Activated B cell treated with CpG ODN at 0.5 μM for 24 hours (primary cell): Measurements from ENCODE around the gene HRH4. TPM values are rescaled to one million over a fixed set of nuclear protein-coding genes. Genes with fewer than 3 reads are reported as not detected.

ENCODE experiments used
- ATAC-seq: fragments of 200-7000 bp; cut with Tn5 transposase; one replicate; pipeline ENCODE4 v1.10.0; 2021; ENCODE audit warnings: low read depth, mild to moderate bottlenecking, moderate library complexity
- CTCF ChIA-PET: fragments of 350-600 bp; sonication (Branson Sonifier 250); formaldehyde crosslinking; loops from one replicate; lab custom pipeline; 2021; ENCODE audit warnings: antibody characterized with exemption; lab: Charles Lee
- POLR2A ChIA-PET: fragments of 350-600 bp; sonication (Branson Sonifier 250); formaldehyde crosslinking; loops from one replicate; lab custom pipeline; 2021; ENCODE audit warnings: antibody characterized with exemption; lab: Charles Lee
- DNase-seq: peaks from one replicate; pipeline ENCODE4 v3.0.0; 2022
- H3K27ac Mint-ChIP-seq: one replicate; pipeline ENCODE4 v1.8.0; 2020; ENCODE audit warnings: mixed read lengths
- H3K27me3 Mint-ChIP-seq: one replicate; pipeline ENCODE4 v1.8.0; 2021; ENCODE audit warnings: mixed read lengths
- H3K36me3 Mint-ChIP-seq: one replicate; pipeline ENCODE4 v1.8.0; 2021; ENCODE audit warnings: low read depth, mixed read lengths
- H3K4me1 Mint-ChIP-seq: one replicate; pipeline ENCODE4 v1.8.0; 2021; ENCODE audit warnings: mixed read lengths
- H3K4me3 Mint-ChIP-seq: one replicate; pipeline ENCODE4 v1.8.0; 2020; ENCODE audit warnings: mild to moderate bottlenecking, mixed read lengths
- H3K9me3 Mint-ChIP-seq: one replicate; pipeline ENCODE4 v1.8.0; 2020; ENCODE audit warnings: mixed read lengths
- CTCF ChIP-seq: fragments of 200-600 bp; IDR thresholded peaks from one replicate; pipeline ENCODE4 v1.8.0; 2022; ENCODE audit warnings: antibody characterized with exemption, mild to moderate bottlenecking
- intact Hi-C: fragments of 100-400 bp; cut with micrococcal nuclease; formaldehyde crosslinking; loops from one replicate; pipeline ENCODE4 v1.15.1; 2024
- total RNA-seq: library from RNA; stranded (reverse); gene quantifications from 2 replicates; pipeline ENCODE4 v1.2.3, GENCODE V29; 2022

Gene HRH4
- total RNA-seq, 1 donor from 2014 or later: not detected

DNA sequence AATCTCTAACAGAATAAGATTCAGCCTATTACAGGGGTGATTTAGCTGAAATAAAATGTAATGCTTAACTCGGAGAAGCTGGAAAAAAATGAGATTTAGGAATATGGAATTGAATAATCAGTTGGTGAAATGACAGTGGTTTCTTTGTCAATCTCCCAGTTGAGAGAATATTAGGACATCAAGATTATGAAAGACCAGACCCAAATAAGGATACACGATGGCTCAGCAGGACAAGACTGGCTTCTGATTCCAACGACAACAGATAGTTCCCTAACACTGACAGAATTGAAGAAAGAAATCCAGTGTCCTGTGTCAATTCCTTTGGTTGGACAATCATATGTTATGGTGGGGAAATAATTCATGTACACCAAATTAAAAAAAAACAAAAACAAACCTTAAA lies 55.8 kb downstream of the HRH4 start:
- ChIA-PET POLR2A (no interaction called here), CTCF (no interaction called here)
- Mint-ChIP-seq H3K9me3 (no peaks in the 10 kb centered on the region), H3K4me3 (no peak overlapping the region), H3K27ac (no peak overlapping the region), H3K36me3 (no peaks in the 10 kb centered on the region), H3K4me1 (no peaks in the 10 kb centered on the region), H3K27me3 (no peaks in the 10 kb centered on the region)
- DNase-seq: no peak
- ATAC-seq: no peak
- intact Hi-C loops: no loop called here
- TF ChIP-seq CTCF: no peak

GRCh38 chr18:24517554-24517953 lies 57.1 kb downstream of the HRH4 start:
- H3K27me3 Mint-ChIP-seq: no peaks in the 10 kb centered on the region
- ATAC-seq: no peak
- H3K9me3 Mint-ChIP-seq: no peaks in the 10 kb centered on the region
- no peaks in the 10 kb centered on the region for H3K36me3 Mint-ChIP-seq
- DNase-seq: no peak
- no peak for TF ChIP-seq CTCF
- no peak overlapping the region for H3K27ac Mint-ChIP-seq
- intact Hi-C loops: no loop called here
- no peak overlapping the region for H3K4me3 Mint-ChIP-seq
- H3K4me1 Mint-ChIP-seq: no peaks in the 10 kb centered on the region
- ChIA-PET POLR2A (no interaction called here), CTCF (interaction anchor here (0.7 kb wide), 1 partner anchor 232 kb away, joined by 3 read pairs; no protein-coding TSS in a partner anchor)

DNA sequence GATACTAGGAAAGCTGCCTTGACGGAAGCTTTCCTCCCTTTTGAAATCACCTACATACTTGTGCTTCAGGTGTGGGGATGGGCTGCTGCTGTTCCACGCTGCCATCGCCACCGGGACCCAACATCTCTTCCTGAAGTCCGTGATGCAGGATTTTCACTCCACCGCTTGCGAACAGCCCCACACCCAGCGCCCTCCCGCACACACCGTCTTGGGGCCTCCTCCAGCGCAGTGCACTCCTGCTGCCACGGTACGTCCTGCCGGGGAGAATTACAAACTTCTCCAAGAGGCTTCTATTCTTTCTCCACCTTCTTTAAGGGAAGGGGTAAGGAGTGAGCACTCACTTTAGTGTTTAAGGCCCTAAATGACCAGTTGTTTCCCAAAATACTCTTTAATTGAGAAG lies 58.2 kb downstream of the HRH4 start:
- DNase-seq: no peak
- intact Hi-C loops: no loop called here
- no peaks in the 10 kb centered on the region for H3K27me3 Mint-ChIP-seq
- H3K36me3 Mint-ChIP-seq: no peaks in the 10 kb centered on the region
- no peak for ATAC-seq
- ChIA-PET CTCF (no interaction called here), POLR2A (no interaction called here)
- TF ChIP-seq CTCF: no peak
- no peaks in the 10 kb centered on the region for H3K9me3 Mint-ChIP-seq
- no peak overlapping the region for H3K27ac Mint-ChIP-seq
- H3K4me1 Mint-ChIP-seq: no peaks in the 10 kb centered on the region
- H3K4me3 Mint-ChIP-seq: no peak overlapping the region

Other genes with a start within 250 kb of the HRH4 start
- gene OSBPL1A, start 62.8 kb upstream of the HRH4 start, total RNA-seq: 0.80 and 0.81 TPM in 2 replicates
- 11.6 and 17.4 TPM in 2 replicates for gene IMPACT, start 34.0 kb upstream of the HRH4 start, total RNA-seq